ENCODE results near the gene GPR55.

DNA sequence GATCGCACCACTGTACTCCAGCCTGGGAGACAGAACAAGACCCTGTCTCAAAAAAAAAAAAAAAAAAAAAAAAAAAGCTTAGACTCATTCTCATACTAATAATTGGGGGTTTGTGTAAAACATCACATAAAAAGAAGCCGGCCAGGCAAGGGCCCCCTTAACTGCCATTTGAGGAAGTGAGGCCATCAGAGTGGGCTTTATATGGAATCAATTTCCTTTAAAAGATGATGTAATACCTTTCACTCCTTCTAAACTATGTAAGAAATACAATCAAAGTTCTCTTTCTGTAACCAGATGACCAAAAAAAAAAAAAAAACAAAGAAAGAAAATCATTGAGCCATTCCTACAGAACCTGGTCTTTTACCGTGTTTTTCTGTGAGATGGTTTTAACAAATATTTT is 13.1 kb upstream of the GPR55 start:
- TF ChIP-seq, protein P1, sequence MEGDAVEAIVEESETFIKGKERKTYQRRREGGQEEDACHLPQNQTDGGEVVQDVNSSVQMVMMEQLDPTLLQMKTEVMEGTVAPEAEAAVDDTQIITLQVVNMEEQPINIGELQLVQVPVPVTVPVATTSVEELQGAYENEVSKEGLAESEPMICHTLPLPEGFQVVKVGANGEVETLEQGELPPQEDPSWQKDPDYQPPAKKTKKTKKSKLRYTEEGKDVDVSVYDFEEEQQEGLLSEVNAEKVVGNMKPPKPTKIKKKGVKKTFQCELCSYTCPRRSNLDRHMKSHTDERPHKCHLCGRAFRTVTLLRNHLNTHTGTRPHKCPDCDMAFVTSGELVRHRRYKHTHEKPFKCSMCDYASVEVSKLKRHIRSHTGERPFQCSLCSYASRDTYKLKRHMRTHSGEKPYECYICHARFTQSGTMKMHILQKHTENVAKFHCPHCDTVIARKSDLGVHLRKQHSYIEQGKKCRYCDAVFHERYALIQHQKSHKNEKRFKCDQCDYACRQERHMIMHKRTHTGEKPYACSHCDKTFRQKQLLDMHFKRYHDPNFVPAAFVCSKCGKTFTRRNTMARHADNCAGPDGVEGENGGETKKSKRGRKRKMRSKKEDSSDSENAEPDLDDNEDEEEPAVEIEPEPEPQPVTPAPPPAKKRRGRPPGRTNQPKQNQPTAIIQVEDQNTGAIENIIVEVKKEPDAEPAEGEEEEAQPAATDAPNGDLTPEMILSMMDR (IDR thresholded peaks at IDR 0.05) = no peak
- no peak for TF ChIP-seq POLR2AphosphoS5 (IDR thresholded peaks at IDR 0.05)
- TF ChIP-seq POLR2A (IDR thresholded peaks at IDR 0.05) = no peak
